ENCODE data around the gene LANCL3. TPM values are rescaled to one million over a fixed set of nuclear protein-coding genes. Genes with fewer than 3 reads are reported as not detected.

The LANCL3 gene
- total RNA-seq, 1 experiment from 2014 or later, result 1.5 TPM

GRCh38 chrX:37701588-37701987, 130.1 kb downstream of the LANCL3 start:
- no peaks in the 10 kb centered on the region for H3K27me3 ChIP-seq (ENCODE audit: insufficient read depth, low read depth)
- ChIA-PET CTCF (no interaction called here), POLR2A (ENCODE audit: unreplicated experiment) (no interaction called here)
- H3K36me3 ChIP-seq (ENCODE audit: low read depth), result no peaks in the 10 kb centered on the region
- H4K20me1 ChIP-seq (ENCODE audit: insufficient read depth), result no peaks in the 10 kb centered on the region
- no peak overlapping the region for H3K4me3 ChIP-seq
- no peaks in the 10 kb centered on the region for H3K4me1 ChIP-seq (replicated peaks; ENCODE audit: insufficient read depth)
- H3K9me2 ChIP-seq (ENCODE audit: insufficient read depth), result no peaks in the 10 kb centered on the region
- H3K79me2 ChIP-seq (ENCODE audit: low read depth), result no peaks in the 10 kb centered on the region
- H3K27ac ChIP-seq, result no peak overlapping the region
- BruUV-seq (replicated peaks), result no TSS peak
- no peaks in the 10 kb centered on the region for H3K9me3 ChIP-seq (ENCODE audit: insufficient read depth, low read depth)
- no peaks in the 10 kb centered on the region for H3F3A ChIP-seq (ENCODE audit: insufficient read depth, low read depth)
- TF ChIP-seq CTCF (conservative IDR thresholded peaks at IDR 0.05) (no peak), EZH2 (IDR thresholded peaks at IDR 0.05; ENCODE audit: low read depth) (no peak)
- H2AFZ ChIP-seq, result no peak overlapping the region
- no peak for DNase-seq
- no peak overlapping the region for H3K4me2 ChIP-seq
- intact Hi-C loops (cut with micrococcal nuclease; ENCODE audit: unreplicated experiment), result no loop called here

- H3F3A ChIP-seq (ENCODE audit: insufficient read depth, low read depth), result no peaks in the 10 kb centered on the region
- no peaks in the 10 kb centered on the region for H4K20me1 ChIP-seq (ENCODE audit: insufficient read depth)
- intact Hi-C loops (cut with micrococcal nuclease; ENCODE audit: unreplicated experiment), result no loop called here
- H2AFZ ChIP-seq, result no peak overlapping the region
- ChIA-PET CTCF (no interaction called here), POLR2A (ENCODE audit: unreplicated experiment) (no interaction called here)
- TF ChIP-seq EZH2 (IDR thresholded peaks at IDR 0.05; ENCODE audit: low read depth) (no peak), CTCF (conservative IDR thresholded peaks at IDR 0.05) (no peak)
- H3K9me3 ChIP-seq (ENCODE audit: insufficient read depth, low read depth), result no peaks in the 10 kb centered on the region
- no peaks in the 10 kb centered on the region for H3K4me1 ChIP-seq (replicated peaks; ENCODE audit: insufficient read depth)
- no peaks in the 10 kb centered on the region for H3K36me3 ChIP-seq (ENCODE audit: low read depth)
- no peaks in the 10 kb centered on the region for H3K79me2 ChIP-seq (ENCODE audit: low read depth)
- no peak overlapping the region for H3K27ac ChIP-seq
- DNase-seq, result no peak
- BruUV-seq (replicated peaks), result no TSS peak
- no peaks in the 10 kb centered on the region for H3K27me3 ChIP-seq (ENCODE audit: insufficient read depth, low read depth)
- no peak overlapping the region for H3K4me3 ChIP-seq
- no peaks in the 10 kb centered on the region for H3K9me2 ChIP-seq (ENCODE audit: insufficient read depth)
- no peak overlapping the region for H3K4me2 ChIP-seq
Observed at GRCh38 chrX:37711991-37712390, 140.5 kb downstream of the LANCL3 start.

- Histone ChIP-seq H3F3A (ENCODE audit: insufficient read depth, low read depth) (no peaks in the 10 kb centered on the region), H2AFZ (no peak overlapping the region), H3K4me2 (no peak overlapping the region), H3K79me2 (ENCODE audit: low read depth) (no peaks in the 10 kb centered on the region), H3K9me2 (ENCODE audit: insufficient read depth) (no peaks in the 10 kb centered on the region), H3K4me1 (replicated peaks; ENCODE audit: insufficient read depth) (no peaks in the 10 kb centered on the region), H4K20me1 (ENCODE audit: insufficient read depth) (no peaks in the 10 kb centered on the region), H3K27me3 (ENCODE audit: insufficient read depth, low read depth) (no peaks in the 10 kb centered on the region), H3K27ac (no peak overlapping the region), H3K4me3 (no peak overlapping the region), H3K9me3 (ENCODE audit: insufficient read depth, low read depth) (no peaks in the 10 kb centered on the region), H3K36me3 (ENCODE audit: low read depth) (no peaks in the 10 kb centered on the region)
- intact Hi-C loops (cut with micrococcal nuclease; ENCODE audit: unreplicated experiment), result no loop called here
- no peak for TF ChIP-seq CTCF (conservative IDR thresholded peaks at IDR 0.05)
- no peak for TF ChIP-seq EZH2 (IDR thresholded peaks at IDR 0.05; ENCODE audit: low read depth)
- POLR2A ChIA-PET (ENCODE audit: unreplicated experiment), result no interaction called here
- DNase-seq, result no peak
- no TSS peak for BruUV-seq (replicated peaks)
- CTCF ChIA-PET, result no interaction called here
Observed at GRCh38 chrX:37712458-37712857, 141.0 kb downstream of the LANCL3 start.
